Astrocyte of the spinal cord (primary cell): ENCODE results near the gene RHOXF2B.
"Not testable (repeated sequence)": the region's sequence is repeated elsewhere in the genome, so short reads cannot be mapped to it uniquely, and the experiment has no call there.

ENCODE experiments used
- DNase-seq: peaks from one replicate; pipeline ENCODE4 v3.0.0; 2011; ENCODE audit warnings: low read depth, low spot score
- H3K4me3 ChIP-seq: 2 replicates; pipeline ENCODE4 v1.5.1; 2011; ENCODE audit warnings: low read depth, mild to moderate bottlenecking, low read length, moderate library complexity
- in situ Hi-C: cut with HindIII; loops from 2 replicates; pipeline ENCODE4 v1.10.0; 2017; ENCODE audit warnings: low sequenced_read_pairs
- TF ChIP-seq, protein P1 (sequence below): IDR thresholded peaks from 2 replicates; pipeline ENCODE4 v1.5.1; 2012; ENCODE audit warnings: low read depth, mild to moderate bottlenecking, low read length, inconsistent platforms

RHOXF2B gene

DNA sequence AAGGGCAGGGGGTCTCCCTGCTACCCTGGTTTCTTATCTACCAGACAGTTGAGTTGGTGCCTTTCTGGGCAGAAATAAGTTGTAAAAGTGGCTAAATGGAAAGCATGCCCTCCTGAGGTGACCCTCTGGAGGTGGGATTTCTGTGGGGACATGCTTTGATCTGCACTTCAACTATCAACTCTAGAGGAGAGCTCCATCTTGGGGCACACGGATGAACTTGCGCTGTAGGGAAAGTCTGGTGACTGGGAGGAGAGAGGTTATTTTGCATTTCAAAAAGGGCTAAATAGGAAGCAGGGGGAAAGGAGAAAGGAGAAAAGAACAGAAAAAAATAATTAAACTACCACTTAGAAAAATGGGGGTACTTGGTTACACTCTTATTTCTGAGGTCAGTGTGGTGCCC is 12.7 kb upstream of the RHOXF2B start:
- H3K4me3 ChIP-seq: no peak overlapping the region
- in situ Hi-C loops: no loop called here
- no peak for DNase-seq
- TF ChIP-seq, protein P1, sequence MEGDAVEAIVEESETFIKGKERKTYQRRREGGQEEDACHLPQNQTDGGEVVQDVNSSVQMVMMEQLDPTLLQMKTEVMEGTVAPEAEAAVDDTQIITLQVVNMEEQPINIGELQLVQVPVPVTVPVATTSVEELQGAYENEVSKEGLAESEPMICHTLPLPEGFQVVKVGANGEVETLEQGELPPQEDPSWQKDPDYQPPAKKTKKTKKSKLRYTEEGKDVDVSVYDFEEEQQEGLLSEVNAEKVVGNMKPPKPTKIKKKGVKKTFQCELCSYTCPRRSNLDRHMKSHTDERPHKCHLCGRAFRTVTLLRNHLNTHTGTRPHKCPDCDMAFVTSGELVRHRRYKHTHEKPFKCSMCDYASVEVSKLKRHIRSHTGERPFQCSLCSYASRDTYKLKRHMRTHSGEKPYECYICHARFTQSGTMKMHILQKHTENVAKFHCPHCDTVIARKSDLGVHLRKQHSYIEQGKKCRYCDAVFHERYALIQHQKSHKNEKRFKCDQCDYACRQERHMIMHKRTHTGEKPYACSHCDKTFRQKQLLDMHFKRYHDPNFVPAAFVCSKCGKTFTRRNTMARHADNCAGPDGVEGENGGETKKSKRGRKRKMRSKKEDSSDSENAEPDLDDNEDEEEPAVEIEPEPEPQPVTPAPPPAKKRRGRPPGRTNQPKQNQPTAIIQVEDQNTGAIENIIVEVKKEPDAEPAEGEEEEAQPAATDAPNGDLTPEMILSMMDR: no peak

DNA sequence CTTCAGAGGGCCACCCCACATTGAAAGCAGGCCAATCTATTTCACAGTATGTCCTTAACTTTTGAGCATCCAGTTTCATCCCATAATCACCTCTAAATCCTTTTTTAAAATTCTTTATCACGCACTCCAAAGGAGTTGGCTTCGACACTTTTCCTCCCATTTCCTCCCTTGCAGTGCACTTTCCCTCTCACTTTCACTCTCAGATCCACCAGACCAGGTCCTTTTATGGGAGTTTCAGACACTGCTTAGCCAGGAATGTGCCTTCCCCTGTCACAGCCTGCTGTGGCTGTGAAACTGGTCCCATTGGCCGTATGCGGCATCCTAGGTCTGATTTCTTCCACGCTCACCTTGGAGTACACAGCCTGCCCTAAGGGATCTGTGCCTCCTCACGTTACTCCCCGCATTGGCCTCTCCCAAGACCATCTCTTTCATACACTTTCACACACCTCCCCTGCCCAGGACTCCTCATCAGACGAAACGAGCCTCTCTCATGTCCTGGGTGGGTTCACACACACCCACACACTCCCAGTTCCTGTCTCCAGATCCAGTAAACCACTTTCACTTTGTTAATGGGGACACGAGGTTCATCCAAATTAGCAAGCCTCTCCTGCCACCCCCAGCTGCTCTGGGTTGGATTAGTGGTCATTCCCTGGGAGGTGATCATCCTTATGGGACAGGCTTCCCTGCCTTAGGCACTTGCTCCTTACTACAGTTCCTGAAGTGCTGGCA is 10.0 kb upstream of the RHOXF2B start:
- TF ChIP-seq, protein P1: no peak
- no peak for DNase-seq
- in situ Hi-C loops: no loop called here
- H3K4me3 ChIP-seq: no peak overlapping the region

DNA sequence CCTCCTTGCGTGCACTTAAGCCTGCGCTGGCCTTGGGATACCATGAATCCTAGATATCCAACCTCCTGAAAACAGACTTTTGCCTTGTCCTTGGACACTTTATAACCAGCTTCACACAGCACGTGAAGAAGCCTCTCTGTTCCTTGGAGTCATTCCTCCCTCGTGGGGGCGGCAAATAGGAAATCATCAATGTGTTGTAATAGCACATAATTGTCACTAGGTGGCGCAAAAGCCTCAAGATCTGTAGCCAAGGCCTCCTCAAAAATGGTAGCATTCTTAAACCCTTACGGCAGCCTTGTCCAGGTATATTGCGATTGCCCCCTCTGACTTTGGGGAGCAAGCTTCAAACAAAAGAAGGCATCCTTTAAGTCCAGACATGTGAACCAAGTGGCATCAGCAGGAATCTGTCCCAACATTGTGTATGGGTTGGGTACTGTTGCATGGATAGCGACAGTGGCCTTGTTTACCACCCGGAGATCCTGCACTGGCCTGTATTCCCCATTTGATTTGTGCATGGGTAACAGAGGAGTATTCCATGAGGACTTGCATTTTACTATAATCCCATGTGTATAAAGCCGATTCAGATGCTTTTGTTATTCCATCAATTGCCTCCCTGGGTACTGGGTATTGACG is 8.2 kb upstream of the RHOXF2B start:
- in situ Hi-C loops, DNase-seq: not testable (repeated sequence)

DNA sequence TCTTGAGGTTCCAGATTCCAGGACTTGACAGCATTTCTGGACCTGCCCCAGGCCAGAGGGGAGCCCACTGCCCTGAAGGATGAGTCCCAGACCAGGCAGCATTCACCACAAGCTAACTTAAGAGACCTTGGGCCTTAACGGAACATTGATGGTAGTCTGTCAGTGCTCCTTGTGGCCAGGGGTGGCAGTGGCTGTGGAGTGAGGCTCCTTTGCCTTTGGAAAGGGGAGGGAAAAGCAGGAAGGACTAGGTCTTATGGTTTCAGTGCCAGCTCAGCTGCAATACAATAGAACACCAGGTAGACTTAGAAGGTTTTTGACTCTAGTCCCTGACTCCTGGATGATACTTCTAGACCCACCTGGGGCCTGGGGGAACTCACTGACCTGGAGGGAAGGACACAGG is 11.3 kb downstream of the RHOXF2B start:
- in situ Hi-C loops, DNase-seq, H3K4me3 ChIP-seq: not testable (repeated sequence)

More for the DNA sequence above, 8.2 kb upstream of the RHOXF2B start:
- H3K4me3 ChIP-seq: not testable (repeated sequence)

DNA sequence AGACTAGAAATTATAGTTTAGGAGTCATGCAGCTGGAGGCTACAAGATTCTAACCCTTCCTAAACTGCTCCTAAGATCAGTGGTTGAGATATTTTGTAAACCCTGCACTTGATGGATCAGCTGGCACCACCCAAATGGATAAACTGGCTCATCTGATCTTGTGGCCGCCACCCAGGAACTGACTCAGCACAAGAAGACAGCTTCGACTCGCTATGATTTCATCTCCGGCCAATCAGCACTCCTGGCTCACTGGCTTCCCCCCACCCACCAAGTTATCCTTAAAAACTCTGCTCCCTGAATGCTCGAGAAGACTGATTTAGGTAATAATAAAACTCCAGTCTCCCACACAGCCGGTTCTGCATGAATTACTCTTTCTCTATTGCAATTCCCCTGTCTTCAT is 34.8 kb downstream of the RHOXF2B start:
- in situ Hi-C loops, H3K4me3 ChIP-seq, DNase-seq: not testable (repeated sequence)

DNA sequence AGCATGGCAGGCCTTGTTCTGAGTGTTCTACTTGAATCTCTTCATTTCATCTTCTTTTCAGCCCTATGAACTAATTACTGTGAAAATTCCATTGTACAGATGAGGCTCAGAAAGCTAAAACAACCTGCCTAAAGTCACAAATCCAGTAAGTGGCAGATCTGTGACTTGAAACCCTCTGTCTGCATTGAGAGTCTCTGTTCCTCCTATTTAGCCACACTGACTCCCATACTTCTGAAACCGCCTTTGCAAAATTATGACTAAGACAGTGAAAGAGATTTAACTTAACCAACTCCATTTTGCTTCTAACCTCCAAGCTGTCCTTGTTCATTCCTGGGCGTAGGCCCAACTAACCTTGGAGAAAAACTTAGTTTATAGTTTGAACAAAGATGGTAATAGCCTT is 35.2 kb downstream of the RHOXF2B start:
- H3K4me3 ChIP-seq, DNase-seq, in situ Hi-C loops: not testable (repeated sequence)

DNA sequence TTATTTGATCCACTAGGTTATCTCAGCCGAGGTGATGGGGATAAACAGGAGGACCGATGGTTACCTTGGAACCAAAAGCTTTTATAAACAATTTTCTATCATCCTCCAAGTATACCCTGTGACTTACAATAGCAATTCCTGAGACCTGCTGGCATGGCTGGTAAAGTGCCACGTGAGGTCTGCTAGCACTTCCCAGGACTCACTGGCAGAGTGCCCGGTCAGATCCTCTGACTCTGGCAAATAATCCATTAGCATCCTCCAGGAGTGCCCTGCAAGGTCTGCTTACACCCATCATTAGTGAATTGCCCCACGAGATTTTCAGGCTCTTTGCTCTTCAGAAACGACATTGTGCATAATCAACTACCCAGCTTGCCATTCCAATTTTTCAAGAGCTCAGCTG is 37.3 kb downstream of the RHOXF2B start:
- H3K4me3 ChIP-seq, in situ Hi-C loops, DNase-seq: not testable (repeated sequence)

DNA sequence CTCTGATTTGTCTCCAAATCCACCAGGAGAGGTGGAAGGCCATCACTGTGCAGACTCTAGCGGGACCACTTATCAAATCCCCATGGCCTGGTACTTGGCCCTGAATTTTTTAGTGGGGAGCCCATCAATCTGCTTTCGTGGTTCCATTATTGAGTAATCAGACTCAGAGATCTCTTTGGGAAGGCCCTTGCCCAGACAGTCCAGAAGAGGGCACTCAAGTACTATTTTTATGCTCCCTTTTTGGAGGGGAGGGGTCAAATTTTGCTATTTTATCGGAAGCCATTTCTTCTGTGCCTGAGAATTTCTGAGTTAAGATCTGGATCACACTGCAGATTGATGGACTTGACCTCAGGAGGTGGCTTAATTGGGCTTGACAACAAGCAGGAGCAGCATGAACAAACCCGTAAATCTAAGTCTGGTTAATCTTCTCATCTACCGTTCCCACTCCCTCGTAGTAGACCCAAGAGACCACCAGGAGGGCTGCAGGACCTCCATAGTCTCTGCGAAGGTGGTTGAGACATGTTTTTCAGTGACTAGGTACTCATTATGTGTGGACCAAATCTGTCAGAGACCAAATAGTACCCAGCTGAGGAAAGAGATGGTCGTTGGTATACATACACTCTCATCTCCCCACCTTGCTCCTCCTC is 38.3 kb downstream of the RHOXF2B start:
- DNase-seq, H3K4me3 ChIP-seq, in situ Hi-C loops: not testable (repeated sequence)

DNA sequence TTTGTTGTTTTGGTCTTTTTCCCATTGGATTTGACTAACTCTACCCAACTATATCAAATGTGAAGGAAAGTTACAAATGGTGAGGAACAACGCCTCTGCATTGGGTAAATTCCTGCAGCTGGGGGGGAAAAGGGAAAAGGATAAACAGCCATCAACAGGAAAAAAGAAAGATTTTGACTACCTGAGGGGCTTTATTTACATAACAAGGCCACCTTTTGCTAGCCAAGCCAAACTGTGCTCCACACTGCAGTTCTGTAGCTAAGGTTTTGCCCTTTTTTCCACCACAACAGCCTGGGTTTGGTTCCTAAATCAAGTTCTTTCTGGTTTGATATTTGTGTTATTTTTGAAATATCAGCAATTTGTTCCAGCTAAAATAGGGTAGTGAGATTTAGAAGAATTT is 40.8 kb downstream of the RHOXF2B start:
- DNase-seq: no peak
- H3K4me3 ChIP-seq: no peak overlapping the region
- TF ChIP-seq, protein P1: no peak
- in situ Hi-C loops: no loop called here

DNA sequence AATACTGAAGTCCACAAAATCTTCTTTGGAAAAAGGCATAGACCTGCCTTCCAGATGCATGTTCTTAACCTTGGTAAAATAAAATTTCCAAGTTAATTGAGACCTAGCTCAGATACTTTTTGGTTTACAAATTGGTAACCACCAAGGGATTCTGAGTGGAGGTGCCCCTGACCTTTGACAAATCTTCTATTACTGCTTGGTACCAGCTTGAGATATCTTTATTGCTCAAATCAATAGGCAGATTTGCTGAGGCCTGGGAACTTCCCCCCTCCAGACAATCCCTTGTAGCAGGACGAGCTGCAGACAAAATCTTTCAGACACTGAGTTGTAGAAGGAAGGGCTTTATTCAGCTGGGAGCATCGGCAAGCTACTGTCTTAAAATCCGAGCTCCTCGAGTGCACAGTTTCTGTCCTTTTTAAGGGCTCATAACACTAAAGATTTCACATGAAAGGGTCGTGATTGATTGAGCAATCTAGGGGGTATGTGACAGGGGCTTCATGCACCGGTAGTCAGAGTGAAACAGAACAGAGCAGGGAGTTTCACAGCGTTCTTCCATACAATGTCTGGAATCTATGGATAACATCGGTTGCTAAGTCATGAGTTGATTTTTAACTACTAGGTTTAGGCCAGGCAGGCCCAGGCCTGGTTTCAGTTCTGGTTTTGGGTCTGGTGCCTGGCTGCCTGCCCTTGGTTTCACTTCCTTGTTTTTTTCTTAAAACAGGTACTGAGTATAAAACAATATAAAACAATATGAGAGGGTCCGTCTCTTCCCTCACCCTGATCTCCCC is 41.8 kb downstream of the RHOXF2B start:
- H3K4me3 ChIP-seq, in situ Hi-C loops, DNase-seq: not testable (repeated sequence)
